GM19372 (cell line): ENCODE measurements around the gene PKD2.

ENCODE experiments used
- ATAC-seq: cut with Tn5 transposase; IDR thresholded peaks from one replicate; pipeline ENCODE4 v1.9.1; 2021; ENCODE audit warnings: mild to moderate bottlenecking, low read depth, moderate library complexity; ENCODE audit not compliant: unreplicated experiment

Gene PKD2

GRCh38 chr4:88060431-88060830 lies 53.0 kb downstream of the PKD2 start:
- ATAC-seq: no peak

GRCh38 chr4:88062311-88062710 lies 54.9 kb downstream of the PKD2 start:
- no peak for ATAC-seq

GRCh38 chr4:88062843-88063242 lies 55.4 kb downstream of the PKD2 start:
- ATAC-seq: no peak

- ATAC-seq: no peak
Observed at GRCh38 chr4:88063634-88064296, 56.3 kb downstream of the PKD2 start.

- no peak for ATAC-seq
Observed at GRCh38 chr4:88064410-88064809, 57.0 kb downstream of the PKD2 start.

GRCh38 chr4:88070031-88070430 lies 62.6 kb downstream of the PKD2 start:
- ATAC-seq: no peak

- no peak for ATAC-seq
Observed at GRCh38 chr4:88075336-88075735, 67.9 kb downstream of the PKD2 start.

- ATAC-seq: no peak
Observed at GRCh38 chr4:88077911-88078524, 70.6 kb downstream of the PKD2 start.

GRCh38 chr4:88078579-88078978 lies 71.1 kb downstream of the PKD2 start:
- ATAC-seq: no peak

GRCh38 chr4:88080626-88081025 lies 73.2 kb downstream of the PKD2 start:
- no peak for ATAC-seq

- no peak for ATAC-seq
Observed at GRCh38 chr4:88087004-88087403, 79.6 kb downstream of the PKD2 start.

GRCh38 chr4:88090898-88091297 lies 83.5 kb downstream of the PKD2 start:
- ATAC-seq: no peak

- ATAC-seq: no peak
Observed at GRCh38 chr4:88091378-88091777, 83.9 kb downstream of the PKD2 start.

GRCh38 chr4:88093874-88094273 lies 86.4 kb downstream of the PKD2 start:
- ATAC-seq: no peak

- no peak for ATAC-seq
Observed at GRCh38 chr4:88097301-88097700, 89.9 kb downstream of the PKD2 start.

- no peak for ATAC-seq
Observed at GRCh38 chr4:88097781-88098180, 90.3 kb downstream of the PKD2 start.

- no peak for ATAC-seq
Observed at GRCh38 chr4:88098993-88099752, 91.7 kb downstream of the PKD2 start.

- ATAC-seq: no peak
Observed at GRCh38 chr4:88101165-88101564, 93.7 kb downstream of the PKD2 start.

GRCh38 chr4:88102026-88102425 lies 94.6 kb downstream of the PKD2 start:
- no peak for ATAC-seq

- no peak for ATAC-seq
Observed at GRCh38 chr4:88104902-88105610, 97.6 kb downstream of the PKD2 start.

GRCh38 chr4:88106205-88106604 lies 98.8 kb downstream of the PKD2 start:
- ATAC-seq: no peak
